Lung (tissue), 12 donors: ENCODE measurements around the gene MUC2. TPM values are rescaled to one million over a fixed set of nuclear protein-coding genes. Genes with fewer than 3 reads are reported as not detected.

ENCODE experiments used
- ATAC-seq: fragments of 200-7000 bp; cut with Tn5 transposase; one replicate; pipeline ENCODE4 v1.9.1; 2020; ENCODE audit warnings: moderate number of reproducible peaks; ENCODE audit not compliant: insufficient read depth, low FRiP score
- DNase-seq, 3 donors: peaks; one replicate each; pipeline ENCODE4 v3.0.0-alpha.2; 2013 to 2017
- H3K27ac ChIP-seq, 2 donors: one replicate each; pipeline ENCODE4 v1.5.1; 2013; ENCODE audit warnings: mild to moderate bottlenecking in 2 of 2, moderate library complexity in 2 of 2, control low read depth in 1 of 2, inconsistent platforms in 1 of 2, low read depth in 1 of 2, low read length in 1 of 2
- H3K27me3 ChIP-seq, 3 donors: one replicate each; pipeline ENCODE4 v1.5.1; 2013; ENCODE audit warnings: low read length in 2 of 3; ENCODE audit not compliant: control insufficient read depth in 3 of 3, insufficient read depth in 3 of 3
- H3K36me3 ChIP-seq, 4 donors: one replicate each; pipeline ENCODE4 v1.5.1; 2013; ENCODE audit warnings: low read length in 4 of 4, mild to moderate bottlenecking in 1 of 4, moderate library complexity in 1 of 4; ENCODE audit not compliant: control insufficient read depth in 4 of 4, insufficient read depth in 4 of 4
- H3K4me1 ChIP-seq, 5 donors: one replicate each; pipeline ENCODE4 v1.5.1; 2013; ENCODE audit warnings: low read length in 5 of 5, mild to moderate bottlenecking in 2 of 5, moderate library complexity in 1 of 5; ENCODE audit not compliant: control insufficient read depth in 5 of 5, insufficient read depth in 5 of 5
- H3K4me3 ChIP-seq: one replicate; pipeline ENCODE4 v1.5.1; 2013; ENCODE audit warnings: mild to moderate bottlenecking, control low read depth, moderate library complexity
- H3K9ac ChIP-seq, 2 donors: one replicate each; pipeline ENCODE4 v1.5.1; 2013; ENCODE audit warnings: low read length in 2 of 2, control low read depth in 1 of 2; ENCODE audit not compliant: insufficient read depth in 1 of 2
- H3K9me3 ChIP-seq, 4 donors: one replicate each; pipeline ENCODE4 v1.5.1; 2013; ENCODE audit warnings: low read length in 3 of 4, mild to moderate bottlenecking in 1 of 4, moderate library complexity in 1 of 4; ENCODE audit not compliant: control insufficient read depth in 4 of 4, insufficient read depth in 3 of 4
- WGBS, 2 donors: extraction: QIAGEN DNeasy Blood & Tissue Kit; methylation state at CpG; one replicate each; pipeline ENCODE4 v1.1.7; 2013; 5-methylcytosine and 5-hydroxymethylcytosine counted together
- polyA plus RNA-seq, 2 donors: library from polyadenylated mRNA; stranded (reverse); fragments of 200-250 nt; gene quantifications; one replicate each; pipeline ENCODE4 v1.2.1, GENCODE V29; 2013
- total RNA-seq, 2 donors: library from RNA; depleted of rRNA in 1 of 2; stranded (reverse); fragments of >200 nt in 1 of 2; gene quantifications; one replicate each; pipeline ENCODE4 v1.2.1, GENCODE V29; 2014 to 2021
- TF ChIP-seq, protein P1 (sequence below): IDR thresholded peaks from 2 replicates; pipeline ENCODE4 v1.5.1; 2012; ENCODE audit warnings: mild to moderate bottlenecking; ENCODE audit errors: control extremely low read depth, extremely low read depth
- donor health status: control.
- donor health status: control.
- donor health status: Bipolar disorder and iron deficiency.
- donor health status: healthy.
- donor health status: DM: yes; HTN: yes; CAD: no.

The MUC2 gene
- total and polyA plus RNA-seq, 4 donors, result 0.03 to 0.43 (median 0.30) TPM

DNA sequence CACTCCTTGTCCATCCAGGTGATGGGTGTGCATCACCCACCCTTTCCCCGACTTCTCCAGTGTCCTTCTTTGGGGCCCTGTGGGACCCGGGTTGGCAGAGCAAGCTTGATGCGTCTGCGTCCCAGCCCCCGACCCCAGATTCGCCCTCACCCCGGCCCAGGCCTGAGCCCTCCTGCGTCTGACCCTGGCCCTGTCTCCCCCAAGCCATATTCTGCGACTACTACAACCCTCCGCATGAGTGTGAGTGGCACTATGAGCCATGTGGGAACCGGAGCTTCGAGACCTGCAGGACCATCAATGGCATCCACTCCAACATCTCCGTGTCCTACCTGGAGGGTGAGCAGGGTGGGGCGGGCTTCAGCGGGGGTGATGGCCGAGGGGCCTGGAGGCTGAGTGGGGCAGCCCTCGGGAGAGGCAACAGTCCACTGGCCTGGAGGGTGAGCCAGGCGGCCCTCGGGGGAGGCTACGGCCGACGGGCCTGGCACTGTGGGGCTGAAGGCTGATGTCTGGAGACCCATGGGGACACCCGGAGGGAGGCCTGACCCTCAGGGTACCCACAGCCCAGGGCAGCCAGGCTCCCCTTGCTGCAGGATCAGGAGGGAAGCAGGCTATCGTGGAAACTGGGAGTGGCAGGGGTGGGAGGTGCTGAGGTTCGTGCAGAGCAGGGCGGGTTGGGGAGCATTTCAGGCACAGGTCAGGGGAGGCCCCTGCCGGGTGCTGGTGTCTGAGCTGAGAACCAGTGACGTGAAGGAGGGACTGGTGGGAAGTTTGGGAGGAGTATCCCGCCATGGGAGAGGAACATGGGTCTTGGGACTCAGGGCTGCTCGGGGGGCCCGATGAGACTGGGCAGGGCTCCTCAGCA is 15.3 kb downstream of the MUC2 start:
- TF ChIP-seq, protein P1, sequence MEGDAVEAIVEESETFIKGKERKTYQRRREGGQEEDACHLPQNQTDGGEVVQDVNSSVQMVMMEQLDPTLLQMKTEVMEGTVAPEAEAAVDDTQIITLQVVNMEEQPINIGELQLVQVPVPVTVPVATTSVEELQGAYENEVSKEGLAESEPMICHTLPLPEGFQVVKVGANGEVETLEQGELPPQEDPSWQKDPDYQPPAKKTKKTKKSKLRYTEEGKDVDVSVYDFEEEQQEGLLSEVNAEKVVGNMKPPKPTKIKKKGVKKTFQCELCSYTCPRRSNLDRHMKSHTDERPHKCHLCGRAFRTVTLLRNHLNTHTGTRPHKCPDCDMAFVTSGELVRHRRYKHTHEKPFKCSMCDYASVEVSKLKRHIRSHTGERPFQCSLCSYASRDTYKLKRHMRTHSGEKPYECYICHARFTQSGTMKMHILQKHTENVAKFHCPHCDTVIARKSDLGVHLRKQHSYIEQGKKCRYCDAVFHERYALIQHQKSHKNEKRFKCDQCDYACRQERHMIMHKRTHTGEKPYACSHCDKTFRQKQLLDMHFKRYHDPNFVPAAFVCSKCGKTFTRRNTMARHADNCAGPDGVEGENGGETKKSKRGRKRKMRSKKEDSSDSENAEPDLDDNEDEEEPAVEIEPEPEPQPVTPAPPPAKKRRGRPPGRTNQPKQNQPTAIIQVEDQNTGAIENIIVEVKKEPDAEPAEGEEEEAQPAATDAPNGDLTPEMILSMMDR, result no peak
- no peak overlapping the region for H3K4me3 ChIP-seq
- H3K9ac ChIP-seq, result no peak overlapping the region
- no peaks in the 10 kb centered on the region for H3K4me1 ChIP-seq
- H3K27ac ChIP-seq, result no peak overlapping the region
- no peak for DNase-seq
- H3K9me3 ChIP-seq, result peaks cover 0 to 4% (median 0%) of the 10 kb centered on the region in 4 donors
- WGBS, 2 donors, result 89 to 93% methylated on average over 31 of the region's 31 CpGs
- no peaks in the 10 kb centered on the region for H3K27me3 ChIP-seq
- no peaks in the 10 kb centered on the region for H3K36me3 ChIP-seq
- ATAC-seq, result no peak

DNA sequence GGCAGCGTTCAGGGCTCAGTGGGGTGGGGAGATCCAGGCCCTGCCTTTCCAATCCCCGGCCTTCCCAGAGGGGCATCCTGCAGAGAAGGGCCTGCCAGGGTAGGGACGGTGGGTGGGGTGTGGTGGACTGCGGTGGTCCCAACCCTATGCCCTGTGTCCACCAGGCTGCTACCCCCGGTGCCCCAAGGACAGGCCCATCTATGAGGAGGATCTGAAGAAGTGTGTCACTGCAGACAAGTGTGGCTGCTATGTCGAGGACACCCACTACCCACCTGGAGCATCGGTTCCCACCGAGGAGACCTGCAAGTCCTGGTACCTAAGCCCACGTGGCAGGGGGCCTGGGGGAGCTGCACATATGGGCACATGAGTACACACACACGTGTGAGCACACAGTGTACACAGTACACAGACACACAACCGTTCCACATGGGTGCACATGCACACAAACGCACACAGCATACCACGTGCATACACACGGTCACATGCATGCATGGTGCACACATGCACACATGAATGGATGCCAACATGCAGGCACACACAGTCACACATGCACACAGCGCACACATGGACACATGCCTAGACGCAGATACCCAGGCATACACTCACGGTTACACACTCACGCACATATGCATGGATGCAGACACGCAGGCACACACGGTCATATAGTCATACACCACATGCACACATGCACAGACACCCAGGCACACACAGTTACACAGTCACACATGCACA is 16.1 kb downstream of the MUC2 start:
- Histone ChIP-seq H3K27me3 (no peaks in the 10 kb centered on the region), H3K27ac (no peak overlapping the region), H3K9me3 (peaks cover 0 to 2% (median 0%) of the 10 kb centered on the region in 4 donors), H3K36me3 (no peaks in the 10 kb centered on the region), H3K4me3 (no peak overlapping the region), H3K4me1 (no peaks in the 10 kb centered on the region), H3K9ac (no peak overlapping the region)
- ATAC-seq, result no peak
- TF ChIP-seq, protein P1, result no peak
- 93 to 96% methylated on average over 20 of the region's 20 CpGs for WGBS, 2 donors
- DNase-seq, result no peak

DNA sequence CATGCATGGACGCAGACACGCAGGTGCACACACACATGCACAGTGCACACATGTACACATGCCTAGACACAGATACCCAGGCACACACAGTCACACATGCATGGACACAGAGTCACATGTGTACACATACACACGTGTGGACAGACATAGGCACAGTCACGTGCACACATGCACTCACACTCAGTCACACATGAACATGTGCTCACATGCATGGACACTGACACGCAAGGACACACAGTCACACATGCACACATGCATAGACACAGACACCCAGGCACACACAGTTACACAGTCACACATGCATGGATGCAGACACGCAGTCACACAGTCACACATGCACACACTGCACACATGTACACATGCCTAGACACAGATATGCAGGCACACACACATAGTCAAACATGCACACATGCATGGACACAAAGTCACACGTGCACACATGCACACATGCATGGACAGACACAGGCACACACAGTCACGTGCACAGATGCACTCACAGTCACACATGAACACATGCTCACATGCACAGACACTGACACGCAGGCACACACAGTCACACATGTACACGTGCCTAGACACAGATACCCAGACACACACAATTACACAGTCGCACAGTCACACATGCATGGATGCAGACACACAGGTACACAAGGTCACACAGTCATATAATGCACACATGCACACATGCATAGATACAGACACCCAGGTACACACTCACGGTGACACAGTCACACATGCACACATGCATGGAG is 16.8 kb downstream of the MUC2 start:
- H3K4me3 ChIP-seq, result no peak overlapping the region
- H3K36me3 ChIP-seq, result no peaks in the 10 kb centered on the region
- ATAC-seq (no peak), DNase-seq (no peak)
- no peaks in the 10 kb centered on the region for H3K4me1 ChIP-seq
- peaks cover 0 to 2% (median 0%) of the 10 kb centered on the region in 4 donors for H3K9me3 ChIP-seq
- WGBS, 2 donors, result 84 to 90% methylated on average over 12 of the region's 12 CpGs
- TF ChIP-seq, protein P1, result no peak
- no peak overlapping the region for H3K27ac ChIP-seq
- H3K27me3 ChIP-seq, result no peaks in the 10 kb centered on the region
- H3K9ac ChIP-seq, result no peak overlapping the region
